ENCODE data around the gene ABCB1.

DNA sequence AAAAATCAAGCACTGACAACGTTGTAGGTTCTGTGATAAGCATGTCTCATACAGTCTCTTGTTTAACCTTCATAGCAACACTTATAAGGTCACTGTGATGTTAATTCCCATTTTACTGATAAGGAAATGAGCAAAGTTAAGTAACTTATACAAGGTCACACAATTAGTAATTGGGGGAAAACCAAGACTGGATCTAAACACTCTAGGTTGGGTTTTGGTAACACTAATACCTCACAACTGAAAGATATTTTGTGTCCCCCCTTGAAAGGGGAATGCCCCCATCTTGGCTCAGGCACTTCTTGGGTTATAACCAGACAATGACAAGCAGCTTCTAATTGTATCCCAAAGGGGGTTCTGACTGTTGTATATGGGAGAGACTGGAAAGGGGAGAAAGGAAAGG, 89.2 kb downstream of the ABCB1 start:
- TF ChIP-seq POLR2A (IDR thresholded peaks at IDR 0.05) = no peak
- TF ChIP-seq, protein P1, sequence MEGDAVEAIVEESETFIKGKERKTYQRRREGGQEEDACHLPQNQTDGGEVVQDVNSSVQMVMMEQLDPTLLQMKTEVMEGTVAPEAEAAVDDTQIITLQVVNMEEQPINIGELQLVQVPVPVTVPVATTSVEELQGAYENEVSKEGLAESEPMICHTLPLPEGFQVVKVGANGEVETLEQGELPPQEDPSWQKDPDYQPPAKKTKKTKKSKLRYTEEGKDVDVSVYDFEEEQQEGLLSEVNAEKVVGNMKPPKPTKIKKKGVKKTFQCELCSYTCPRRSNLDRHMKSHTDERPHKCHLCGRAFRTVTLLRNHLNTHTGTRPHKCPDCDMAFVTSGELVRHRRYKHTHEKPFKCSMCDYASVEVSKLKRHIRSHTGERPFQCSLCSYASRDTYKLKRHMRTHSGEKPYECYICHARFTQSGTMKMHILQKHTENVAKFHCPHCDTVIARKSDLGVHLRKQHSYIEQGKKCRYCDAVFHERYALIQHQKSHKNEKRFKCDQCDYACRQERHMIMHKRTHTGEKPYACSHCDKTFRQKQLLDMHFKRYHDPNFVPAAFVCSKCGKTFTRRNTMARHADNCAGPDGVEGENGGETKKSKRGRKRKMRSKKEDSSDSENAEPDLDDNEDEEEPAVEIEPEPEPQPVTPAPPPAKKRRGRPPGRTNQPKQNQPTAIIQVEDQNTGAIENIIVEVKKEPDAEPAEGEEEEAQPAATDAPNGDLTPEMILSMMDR (IDR thresholded peaks at IDR 0.05) = no peak

Measured in adrenal gland (tissue), 5 donors.